Measurements from ENCODE around the gene SNORC. TPM values are rescaled to one million over a fixed set of nuclear protein-coding genes. Genes with fewer than 3 reads are reported as not detected.
A peak's percentile ranks its signal among the peaks of the same experiment; 100 is the strongest.
"Not testable (repeated sequence)": the region's sequence is repeated elsewhere in the genome, so short reads cannot be mapped to it uniquely, and the experiment has no call there.

SNORC gene
- total RNA-seq, 3 donors from 2014 or later = 13.3 to 48.1 (median 31.5) TPM

- Histone ChIP-seq H3K4me1 (ENCODE audit: low read depth) (peaks cover 7% of the 10 kb centered on the region), H3K4me3 (no peak overlapping the region), H3K9me3 (no peaks in the 10 kb centered on the region), H3K36me3 (ENCODE audit: low read depth) (no peaks in the 10 kb centered on the region)
- ATAC-seq = peak; percentile 53
- TF ChIP-seq, protein P1, sequence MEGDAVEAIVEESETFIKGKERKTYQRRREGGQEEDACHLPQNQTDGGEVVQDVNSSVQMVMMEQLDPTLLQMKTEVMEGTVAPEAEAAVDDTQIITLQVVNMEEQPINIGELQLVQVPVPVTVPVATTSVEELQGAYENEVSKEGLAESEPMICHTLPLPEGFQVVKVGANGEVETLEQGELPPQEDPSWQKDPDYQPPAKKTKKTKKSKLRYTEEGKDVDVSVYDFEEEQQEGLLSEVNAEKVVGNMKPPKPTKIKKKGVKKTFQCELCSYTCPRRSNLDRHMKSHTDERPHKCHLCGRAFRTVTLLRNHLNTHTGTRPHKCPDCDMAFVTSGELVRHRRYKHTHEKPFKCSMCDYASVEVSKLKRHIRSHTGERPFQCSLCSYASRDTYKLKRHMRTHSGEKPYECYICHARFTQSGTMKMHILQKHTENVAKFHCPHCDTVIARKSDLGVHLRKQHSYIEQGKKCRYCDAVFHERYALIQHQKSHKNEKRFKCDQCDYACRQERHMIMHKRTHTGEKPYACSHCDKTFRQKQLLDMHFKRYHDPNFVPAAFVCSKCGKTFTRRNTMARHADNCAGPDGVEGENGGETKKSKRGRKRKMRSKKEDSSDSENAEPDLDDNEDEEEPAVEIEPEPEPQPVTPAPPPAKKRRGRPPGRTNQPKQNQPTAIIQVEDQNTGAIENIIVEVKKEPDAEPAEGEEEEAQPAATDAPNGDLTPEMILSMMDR (IDR thresholded peaks at IDR 0.05) = no peak
- intact Hi-C loops (cut with DNase I, micrococcal nuclease) = loop anchor here in 1 of 2 donors (10.0 kb wide), 1 partner anchor 419 kb away; no protein-coding TSS in a partner anchor
- no peak for DNase-seq
These were observed 24.0 kb upstream of the SNORC start for GRCh38 chr2:232846055-232846454.

DNA sequence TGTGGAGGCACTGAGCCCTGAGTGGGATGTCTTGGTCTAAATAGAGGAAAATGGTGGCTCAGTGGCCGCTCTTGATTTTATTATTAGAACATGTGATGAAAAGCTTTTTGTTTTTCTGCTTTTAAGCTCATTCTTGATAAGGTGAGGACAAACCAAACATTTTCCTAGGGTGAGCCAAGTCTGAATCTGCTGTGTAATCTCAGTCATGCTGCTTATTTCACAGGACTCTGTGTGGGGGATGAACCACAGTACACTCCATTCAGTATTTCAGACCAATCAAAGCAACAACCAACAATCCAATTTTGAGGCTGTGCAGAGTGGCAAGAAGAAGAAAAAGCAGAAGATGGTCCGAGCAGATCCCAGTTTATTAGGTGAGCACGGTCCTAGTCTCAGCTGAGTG lies 20.0 kb upstream of the SNORC start:
- TF ChIP-seq, protein P1 (IDR thresholded peaks at IDR 0.05) = no peak
- DNase-seq (no peak), ATAC-seq (no peak)
- Histone ChIP-seq H3K4me3 (no peak overlapping the region), H3K36me3 (ENCODE audit: low read depth) (no peaks in the 10 kb centered on the region), H3K9me3 (no peaks in the 10 kb centered on the region), H3K4me1 (ENCODE audit: low read depth) (peaks cover 21% of the 10 kb centered on the region)
- intact Hi-C loops (cut with DNase I, micrococcal nuclease) = no loop called here

- peaks cover 14% of the 10 kb centered on the region for H3K4me1 ChIP-seq (ENCODE audit: low read depth)
- H3K36me3 ChIP-seq (ENCODE audit: low read depth); H3K4me3 ChIP-seq; DNase-seq; ATAC-seq; intact Hi-C loops (cut with DNase I, micrococcal nuclease); H3K9me3 ChIP-seq: not testable (repeated sequence)
These were observed 18.0 kb upstream of the SNORC start for GRCh38 chr2:232852081-232852480.

- peaks cover 14% of the 10 kb centered on the region for H3K4me1 ChIP-seq (ENCODE audit: low read depth)
- no peak overlapping the region for H3K4me3 ChIP-seq
- ATAC-seq = no peak
- DNase-seq = no peak
- TF ChIP-seq, protein P1 (IDR thresholded peaks at IDR 0.05) = no peak
- no peaks in the 10 kb centered on the region for H3K36me3 ChIP-seq (ENCODE audit: low read depth)
- intact Hi-C loops (cut with DNase I, micrococcal nuclease) = no loop called here
- no peaks in the 10 kb centered on the region for H3K9me3 ChIP-seq
These were observed 17.4 kb upstream of the SNORC start for GRCh38 chr2:232852676-232853075.

DNA sequence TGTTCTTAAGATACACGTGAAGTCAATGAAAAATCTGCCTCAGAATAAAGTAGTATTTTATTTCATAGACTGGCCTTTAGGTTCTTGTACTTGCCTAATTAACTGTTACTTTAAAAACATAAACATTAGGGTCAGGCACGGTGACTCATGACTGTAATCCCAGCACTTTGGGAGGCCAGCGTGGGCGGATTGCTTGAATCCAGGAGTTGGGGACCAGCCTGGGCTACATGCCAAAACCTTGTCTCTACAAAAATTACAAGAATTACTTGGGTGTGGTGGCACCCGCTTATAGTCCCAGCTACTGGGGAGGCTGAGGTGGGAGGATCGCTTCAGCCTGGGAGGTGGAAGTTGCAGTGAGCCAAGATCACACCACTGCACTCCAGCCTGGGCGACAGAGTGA lies 16.0 kb upstream of the SNORC start:
- DNase-seq = peak; percentile 53 to 62 (median 56)
- no peaks in the 10 kb centered on the region for H3K9me3 ChIP-seq
- intact Hi-C loops (cut with DNase I, micrococcal nuclease) = no loop called here
- H3K4me1 ChIP-seq (ENCODE audit: low read depth) = peaks cover 14% of the 10 kb centered on the region
- H3K4me3 ChIP-seq = no peak overlapping the region
- ATAC-seq = peak; percentile 53
- TF ChIP-seq, protein P1 (IDR thresholded peaks at IDR 0.05) = no peak
- no peaks in the 10 kb centered on the region for H3K36me3 ChIP-seq (ENCODE audit: low read depth)

DNA sequence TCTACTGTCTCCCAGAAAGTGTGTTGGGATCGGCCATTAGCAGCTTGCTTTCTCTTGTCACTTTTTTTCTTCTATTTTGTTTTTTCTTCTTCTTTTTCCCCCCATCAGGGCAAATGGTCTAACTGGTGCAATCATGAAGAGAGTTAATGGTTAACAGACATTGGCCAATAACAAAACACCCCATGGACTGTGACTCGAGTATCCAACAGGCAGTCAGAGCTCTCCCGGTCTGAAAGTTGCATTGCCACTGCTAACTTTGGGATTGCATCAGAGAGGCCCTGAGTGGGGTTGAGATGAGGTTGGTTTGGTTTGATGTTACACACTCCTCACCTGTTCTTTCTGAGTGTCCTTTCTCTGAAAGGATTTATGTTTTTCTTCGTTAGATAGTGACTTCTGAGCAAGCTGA lies 12.9 kb upstream of the SNORC start:
- DNase-seq = no peak
- ATAC-seq = peak; percentile 78
- no peaks in the 10 kb centered on the region for H3K36me3 ChIP-seq (ENCODE audit: low read depth)
- intact Hi-C loops (cut with DNase I, micrococcal nuclease) = no loop called here
- TF ChIP-seq, protein P1 (IDR thresholded peaks at IDR 0.05) = no peak
- no peaks in the 10 kb centered on the region for H3K9me3 ChIP-seq
- H3K4me3 ChIP-seq = no peak overlapping the region
- peaks cover 14% of the 10 kb centered on the region for H3K4me1 ChIP-seq (ENCODE audit: low read depth)

All from mucosa of descending colon (tissue), 3 donors.